IPS-18a (cell line): ENCODE results near the gene INTS3.
"Not testable (repeated sequence)": the region's sequence is repeated elsewhere in the genome, so short reads cannot be mapped to it uniquely, and the experiment has no call there.

Source experiments
- H3K27ac ChIP-seq: one replicate; pipeline ENCODE4 v1.5.1; 2013; ENCODE audit warnings: low read length
- H3K27me3 ChIP-seq: one replicate; pipeline ENCODE4 v1.6.1; 2013; ENCODE audit warnings: mild to moderate bottlenecking, low read length; ENCODE audit not compliant: control insufficient read depth, insufficient read depth
- H3K36me3 ChIP-seq: one replicate; pipeline ENCODE4 v1.6.1; 2013; ENCODE audit warnings: low read depth, low read length; ENCODE audit not compliant: control insufficient read depth
- H3K4me1 ChIP-seq: one replicate; pipeline ENCODE4 v1.6.1; 2013; ENCODE audit warnings: low read depth, low read length; ENCODE audit not compliant: control insufficient read depth
- H3K4me3 ChIP-seq: one replicate; pipeline ENCODE4 v1.5.1; 2013; ENCODE audit warnings: low read length
- H3K9ac ChIP-seq: one replicate; pipeline ENCODE4 v1.6.1; 2013; ENCODE audit warnings: mild to moderate bottlenecking, low read length, moderate library complexity
- H3K9me3 ChIP-seq: one replicate; pipeline ENCODE4 v1.6.1; 2013; ENCODE audit warnings: low read depth, low read length; ENCODE audit not compliant: control insufficient read depth

INTS3 gene

GRCh38 chr1:153748903-153749302, 21.1 kb downstream of the INTS3 start:
- H3K27me3 ChIP-seq: no peaks in the 10 kb centered on the region
- no peak overlapping the region for H3K27ac ChIP-seq
- peaks cover 60% of the 10 kb centered on the region for H3K36me3 ChIP-seq
- peaks cover 42% of the 10 kb centered on the region for H3K4me1 ChIP-seq
- H3K9ac ChIP-seq: no peak overlapping the region
- H3K9me3 ChIP-seq: no peaks in the 10 kb centered on the region
- H3K4me3 ChIP-seq: no peak overlapping the region

GRCh38 chr1:153749408-153750005, 21.7 kb downstream of the INTS3 start:
- Histone ChIP-seq H3K27me3 (no peaks in the 10 kb centered on the region), H3K4me1 (peaks cover 36% of the 10 kb centered on the region), H3K4me3 (no peak overlapping the region), H3K9ac (no peak overlapping the region), H3K36me3 (peaks cover 63% of the 10 kb centered on the region), H3K9me3 (no peaks in the 10 kb centered on the region), H3K27ac (no peak overlapping the region)

GRCh38 chr1:153750026-153750995, 22.5 kb downstream of the INTS3 start:
- H3K9me3 ChIP-seq: no peaks in the 10 kb centered on the region
- H3K36me3 ChIP-seq: peaks cover 69% of the 10 kb centered on the region
- H3K4me1 ChIP-seq: peaks cover 31% of the 10 kb centered on the region
- no peak overlapping the region for H3K27ac ChIP-seq
- no peaks in the 10 kb centered on the region for H3K27me3 ChIP-seq
- no peak overlapping the region for H3K9ac ChIP-seq
- no peak overlapping the region for H3K4me3 ChIP-seq

- peaks cover 73% of the 10 kb centered on the region for H3K36me3 ChIP-seq
- H3K4me3 ChIP-seq: no peak overlapping the region
- H3K9ac ChIP-seq: no peak overlapping the region
- no peaks in the 10 kb centered on the region for H3K9me3 ChIP-seq
- H3K27me3 ChIP-seq: no peaks in the 10 kb centered on the region
- no peak overlapping the region for H3K27ac ChIP-seq
- H3K4me1 ChIP-seq: peaks cover 18% of the 10 kb centered on the region
Measured at GRCh38 chr1:153752072-153752471, 24.2 kb downstream of the INTS3 start.

- peaks cover 73% of the 10 kb centered on the region for H3K36me3 ChIP-seq
- no peak overlapping the region for H3K9ac ChIP-seq
- H3K9me3 ChIP-seq: no peaks in the 10 kb centered on the region
- no peak overlapping the region for H3K27ac ChIP-seq
- H3K4me3 ChIP-seq: no peak overlapping the region
- H3K4me1 ChIP-seq: peaks cover 12% of the 10 kb centered on the region
- no peaks in the 10 kb centered on the region for H3K27me3 ChIP-seq
Measured at GRCh38 chr1:153752571-153753195, 24.8 kb downstream of the INTS3 start.

GRCh38 chr1:153754266-153754665, 26.4 kb downstream of the INTS3 start:
- Histone ChIP-seq H3K27ac (no peak overlapping the region), H3K4me3 (no peak overlapping the region), H3K27me3 (no peaks in the 10 kb centered on the region), H3K4me1 (peaks cover 5% of the 10 kb centered on the region), H3K9ac (no peak overlapping the region), H3K36me3 (peaks cover 75% of the 10 kb centered on the region), H3K9me3 (no peaks in the 10 kb centered on the region)

GRCh38 chr1:153760440-153760839, 32.6 kb downstream of the INTS3 start:
- Histone ChIP-seq H3K4me3 (no peak overlapping the region), H3K9me3 (no peaks in the 10 kb centered on the region), H3K27me3 (no peaks in the 10 kb centered on the region), H3K9ac (no peak overlapping the region), H3K4me1 (no peaks in the 10 kb centered on the region), H3K36me3 (peaks cover 83% of the 10 kb centered on the region), H3K27ac (no peak overlapping the region)

- Histone ChIP-seq H3K9ac (no peak overlapping the region), H3K27me3 (no peaks in the 10 kb centered on the region), H3K4me1 (no peaks in the 10 kb centered on the region), H3K36me3 (peaks cover 81% of the 10 kb centered on the region), H3K27ac (no peak overlapping the region), H3K9me3 (no peaks in the 10 kb centered on the region), H3K4me3 (no peak overlapping the region)
Measured at GRCh38 chr1:153763365-153764225, 35.7 kb downstream of the INTS3 start.

GRCh38 chr1:153764310-153764709, 36.5 kb downstream of the INTS3 start:
- H3K4me3 ChIP-seq: no peak overlapping the region
- H3K9ac ChIP-seq: no peak overlapping the region
- no peaks in the 10 kb centered on the region for H3K27me3 ChIP-seq
- no peaks in the 10 kb centered on the region for H3K9me3 ChIP-seq
- peaks cover 80% of the 10 kb centered on the region for H3K36me3 ChIP-seq
- H3K27ac ChIP-seq: no peak overlapping the region
- no peaks in the 10 kb centered on the region for H3K4me1 ChIP-seq

- not testable (repeated sequence) for H3K27ac ChIP-seq, H3K27me3 ChIP-seq, H3K9me3 ChIP-seq, H3K9ac ChIP-seq, H3K4me3 ChIP-seq
- Histone ChIP-seq H3K36me3 (peaks cover 75% of the 10 kb centered on the region), H3K4me1 (peaks cover 11% of the 10 kb centered on the region)
Measured at GRCh38 chr1:153766663-153767062, 38.8 kb downstream of the INTS3 start.

GRCh38 chr1:153767519-153767918, 39.7 kb downstream of the INTS3 start:
- H3K27ac ChIP-seq: no peak overlapping the region
- H3K4me1 ChIP-seq: peaks cover 11% of the 10 kb centered on the region
- no peak overlapping the region for H3K4me3 ChIP-seq
- H3K27me3 ChIP-seq: no peaks in the 10 kb centered on the region
- H3K36me3 ChIP-seq: peaks cover 74% of the 10 kb centered on the region
- H3K9me3 ChIP-seq: no peaks in the 10 kb centered on the region
- H3K9ac ChIP-seq: no peak overlapping the region
